Tibial artery (tissue), 4 donors: Measurements from ENCODE around the gene COG5.

Source experiments
- DNase-seq, 2 donors: peaks; one replicate each; pipeline ENCODE4 v3.0.0-alpha.2; 2019
- H3K27ac ChIP-seq, 2 donors: fragments of 200-600 bp; sonication (generic) in 1 of 2; 1 replicate in 1 of 2; 2 replicates in 1 of 2; pipeline ENCODE4 v1.5.1; 2018 to 2019; ENCODE audit warnings: mild to moderate bottlenecking in 1 of 2
- H3K27me3 ChIP-seq, 2 donors: fragments of 200-600 bp; sonication (generic) in 1 of 2; one replicate each; pipeline versions ENCODE4 v1.5.1 to v1.6.0; 2016 to 2019
- H3K36me3 ChIP-seq, 3 donors: fragments of 200-600 bp; sonication (generic) in 2 of 3; one replicate each; pipeline ENCODE4 v1.5.1; 2016 to 2019; ENCODE audit warnings: mild to moderate bottlenecking in 2 of 3
- H3K4me1 ChIP-seq, 4 donors: fragments of 200-600 bp; sonication (generic) in 2 of 4; 1 replicate in 3 of 4; 2 replicates in 1 of 4; pipeline ENCODE4 v1.5.1; 2016 to 2019
- H3K4me3 ChIP-seq, 2 donors: fragments of 200-600 bp; sonication (generic) in 1 of 2; 1 replicate in 1 of 2; 2 replicates in 1 of 2; pipeline ENCODE4 v1.5.1; 2018 to 2019; ENCODE audit warnings: mild to moderate bottlenecking in 2 of 2
- H3K9me3 ChIP-seq, 3 donors: fragments of 200-600 bp; sonication (generic) in 1 of 3; one replicate each; pipeline ENCODE4 v1.5.1; 2016 to 2019
- intact Hi-C: fragments of 100-400 bp; cut with DNase I; formaldehyde crosslinking; loops from one replicate; pipeline ENCODE4 v1.15.0; 2023; ENCODE audit warnings: low total_unique reads
- TF ChIP-seq, protein P1 (sequence below), 2 experiments: fragments of 200-600 bp in 1 of 2; fragments of 450-650 bp in 1 of 2; IDR thresholded peaks; one replicate each; pipeline ENCODE4 v1.5.1; 2017 to 2019; ENCODE audit warnings: antibody characterized with exemption in 2 of 2, mild to moderate bottlenecking in 1 of 2, moderate library complexity in 1 of 2

Gene COG5

GRCh38 chr7:107495516-107495915, 68.2 kb downstream of the COG5 start:
- intact Hi-C loops: no loop called here
- no peaks in the 10 kb centered on the region for H3K36me3 ChIP-seq

GRCh38 chr7:107494884-107495283, 68.8 kb downstream of the COG5 start:
- no peaks in the 10 kb centered on the region for H3K9me3 ChIP-seq
- TF ChIP-seq, protein P1, sequence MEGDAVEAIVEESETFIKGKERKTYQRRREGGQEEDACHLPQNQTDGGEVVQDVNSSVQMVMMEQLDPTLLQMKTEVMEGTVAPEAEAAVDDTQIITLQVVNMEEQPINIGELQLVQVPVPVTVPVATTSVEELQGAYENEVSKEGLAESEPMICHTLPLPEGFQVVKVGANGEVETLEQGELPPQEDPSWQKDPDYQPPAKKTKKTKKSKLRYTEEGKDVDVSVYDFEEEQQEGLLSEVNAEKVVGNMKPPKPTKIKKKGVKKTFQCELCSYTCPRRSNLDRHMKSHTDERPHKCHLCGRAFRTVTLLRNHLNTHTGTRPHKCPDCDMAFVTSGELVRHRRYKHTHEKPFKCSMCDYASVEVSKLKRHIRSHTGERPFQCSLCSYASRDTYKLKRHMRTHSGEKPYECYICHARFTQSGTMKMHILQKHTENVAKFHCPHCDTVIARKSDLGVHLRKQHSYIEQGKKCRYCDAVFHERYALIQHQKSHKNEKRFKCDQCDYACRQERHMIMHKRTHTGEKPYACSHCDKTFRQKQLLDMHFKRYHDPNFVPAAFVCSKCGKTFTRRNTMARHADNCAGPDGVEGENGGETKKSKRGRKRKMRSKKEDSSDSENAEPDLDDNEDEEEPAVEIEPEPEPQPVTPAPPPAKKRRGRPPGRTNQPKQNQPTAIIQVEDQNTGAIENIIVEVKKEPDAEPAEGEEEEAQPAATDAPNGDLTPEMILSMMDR (IDR thresholded peaks at IDR 0.05): no peak
- DNase-seq: no peak
- H3K27ac ChIP-seq: no peak overlapping the region
- intact Hi-C loops: no loop called here
- no peaks in the 10 kb centered on the region for H3K27me3 ChIP-seq
- H3K4me1 ChIP-seq: peaks cover 0 to 3% (median 0%) of the 10 kb centered on the region in 4 donors
- H3K36me3 ChIP-seq: no peaks in the 10 kb centered on the region
- no peak overlapping the region for H3K4me3 ChIP-seq

More at GRCh38 chr7:107495516-107495915, 68.2 kb downstream of the COG5 start:
- H3K4me3 ChIP-seq: no peak overlapping the region
- no peak for DNase-seq
- no peak overlapping the region for H3K27ac ChIP-seq
- no peaks in the 10 kb centered on the region for H3K9me3 ChIP-seq
- no peaks in the 10 kb centered on the region for H3K4me1 ChIP-seq
- H3K27me3 ChIP-seq: no peaks in the 10 kb centered on the region
- TF ChIP-seq, protein P1 (IDR thresholded peaks at IDR 0.05): no peak

GRCh38 chr7:107494315-107494751, 69.4 kb downstream of the COG5 start:
- H3K36me3 ChIP-seq: no peaks in the 10 kb centered on the region
- H3K27me3 ChIP-seq: no peaks in the 10 kb centered on the region
- peaks cover 0 to 5% (median 0%) of the 10 kb centered on the region in 4 donors for H3K4me1 ChIP-seq
- H3K9me3 ChIP-seq: no peaks in the 10 kb centered on the region
- intact Hi-C loops: no loop called here
- TF ChIP-seq, protein P1 (IDR thresholded peaks at IDR 0.05): no peak
- no peak overlapping the region for H3K27ac ChIP-seq
- H3K4me3 ChIP-seq: no peak overlapping the region
- no peak for DNase-seq

GRCh38 chr7:107492875-107493274, 70.8 kb downstream of the COG5 start:
- no peaks in the 10 kb centered on the region for H3K9me3 ChIP-seq
- H3K36me3 ChIP-seq: no peaks in the 10 kb centered on the region
- TF ChIP-seq, protein P1 (IDR thresholded peaks at IDR 0.05): no peak
- H3K27ac ChIP-seq: no peak overlapping the region
- no peak for DNase-seq
- intact Hi-C loops: no loop called here
- no peak overlapping the region for H3K4me3 ChIP-seq
- peaks cover 0 to 5% (median 0%) of the 10 kb centered on the region in 4 donors for H3K4me1 ChIP-seq
- no peaks in the 10 kb centered on the region for H3K27me3 ChIP-seq

DNA sequence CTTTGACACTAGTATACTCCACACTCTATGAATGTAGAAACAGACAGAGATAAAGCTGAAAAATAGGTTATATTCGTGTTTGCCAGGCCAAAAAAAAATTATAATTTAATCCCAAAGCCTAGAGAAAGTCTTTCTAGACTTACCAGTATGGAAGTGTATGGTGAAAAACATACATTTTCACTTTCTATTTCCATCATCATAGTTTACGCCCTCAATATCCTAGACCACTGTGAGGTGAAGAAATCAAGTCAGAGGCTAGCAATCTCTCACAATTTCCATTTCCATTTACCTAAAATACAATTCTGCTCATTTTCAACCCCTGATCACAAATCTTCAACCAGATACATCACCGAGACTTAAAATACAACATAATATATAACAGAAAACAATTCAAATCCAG, 77.7 kb downstream of the COG5 start:
- intact Hi-C loops: no loop called here
- TF ChIP-seq, protein P1 (IDR thresholded peaks at IDR 0.05): no peak
- Histone ChIP-seq H3K4me1 (peaks cover 0 to 5% (median 0%) of the 10 kb centered on the region in 4 donors), H3K9me3 (no peaks in the 10 kb centered on the region), H3K4me3 (no peak overlapping the region), H3K27me3 (no peaks in the 10 kb centered on the region), H3K36me3 (no peaks in the 10 kb centered on the region), H3K27ac (no peak overlapping the region)
- no peak for DNase-seq

- no peak overlapping the region for H3K4me3 ChIP-seq
- H3K27me3 ChIP-seq: no peaks in the 10 kb centered on the region
- TF ChIP-seq, protein P1 (IDR thresholded peaks at IDR 0.05): no peak
- DNase-seq: no peak
- H3K36me3 ChIP-seq: no peaks in the 10 kb centered on the region
- no peaks in the 10 kb centered on the region for H3K9me3 ChIP-seq
- intact Hi-C loops: no loop called here
- H3K4me1 ChIP-seq: no peaks in the 10 kb centered on the region
- no peak overlapping the region for H3K27ac ChIP-seq
Measured at GRCh38 chr7:107482571-107482970, 81.1 kb downstream of the COG5 start.
